Renal cortical epithelial cell (primary cell): ENCODE results near the gene PPWD1. TPM values are rescaled to one million over a fixed set of nuclear protein-coding genes. Genes with fewer than 3 reads are reported as not detected.
"Not testable (repeated sequence)": the region's sequence is repeated elsewhere in the genome, so short reads cannot be mapped to it uniquely, and the experiment has no call there.

Experiments
- DNase-seq: peaks from one replicate; pipeline ENCODE4 v3.0.0-alpha.2; 2011; ENCODE audit warnings: low read depth
- total RNA-seq: library from RNA; depleted of rRNA; stranded (reverse); fragments of >200 nt; gene quantifications from 2 replicates; pipeline ENCODE4 v1.2.3, GENCODE V29; 2014

The PPWD1 gene
- 26.4 and 46.4 TPM in 2 replicates for total RNA-seq

DNA sequence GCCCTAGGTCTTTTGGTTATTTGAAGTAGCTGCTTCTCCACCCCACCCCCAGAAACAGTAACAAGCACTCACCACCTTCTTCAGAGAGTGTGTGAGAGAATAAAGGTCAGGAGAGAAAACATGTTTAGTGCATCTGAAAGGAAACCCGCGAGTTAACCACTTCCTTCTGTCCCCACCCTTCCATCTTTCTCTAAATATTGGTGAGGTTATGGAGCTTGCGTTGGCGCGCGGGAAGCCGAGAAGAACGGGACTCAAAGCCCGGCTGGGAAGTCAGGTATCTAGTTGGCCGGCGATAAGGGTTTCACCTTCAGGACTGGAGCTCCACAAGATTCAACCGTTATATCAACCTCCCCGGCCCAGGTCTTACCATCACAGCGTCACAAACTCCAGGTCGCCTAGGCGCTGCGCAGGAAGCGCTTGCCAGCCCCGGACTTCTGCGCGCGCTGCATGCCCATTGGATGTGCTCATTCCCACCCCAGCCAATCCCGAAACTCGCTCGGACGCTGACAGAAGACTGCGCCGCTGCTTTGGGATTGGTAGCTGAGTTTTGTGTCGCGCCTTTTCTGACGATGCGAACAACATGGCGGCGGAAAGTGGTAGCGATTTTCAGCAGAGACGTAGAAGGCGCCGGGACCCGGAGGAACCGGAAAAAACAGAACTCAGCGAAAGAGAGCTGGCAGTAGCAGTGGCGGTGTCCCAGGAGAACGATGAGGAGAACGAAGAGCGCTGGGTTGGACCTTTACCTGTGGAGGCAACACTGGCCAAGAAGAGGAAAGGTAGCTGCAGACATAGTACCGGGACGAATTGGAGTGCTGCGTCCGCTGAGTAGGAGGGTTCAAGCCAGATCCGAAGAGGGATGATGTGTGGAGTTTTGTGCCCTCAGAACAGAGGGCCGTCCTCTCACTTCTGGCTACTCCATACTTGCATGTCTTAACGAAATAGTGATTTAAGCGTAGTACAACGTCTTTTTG lies at the start of gene PPWD1, which contains the start of gene CENPK:
Gene PPWD1 (plus strand): TSS at position 566 of the 971 bp plus-strand sequence. CDS start 15 bp downstream, at position 581.
Gene CENPK (minus strand): TSS at position 438 of the 971 bp plus-strand sequence. CDS start 8,261 bp downstream, outside the sequence.
- peak; percentile 91 for DNase-seq

DNA sequence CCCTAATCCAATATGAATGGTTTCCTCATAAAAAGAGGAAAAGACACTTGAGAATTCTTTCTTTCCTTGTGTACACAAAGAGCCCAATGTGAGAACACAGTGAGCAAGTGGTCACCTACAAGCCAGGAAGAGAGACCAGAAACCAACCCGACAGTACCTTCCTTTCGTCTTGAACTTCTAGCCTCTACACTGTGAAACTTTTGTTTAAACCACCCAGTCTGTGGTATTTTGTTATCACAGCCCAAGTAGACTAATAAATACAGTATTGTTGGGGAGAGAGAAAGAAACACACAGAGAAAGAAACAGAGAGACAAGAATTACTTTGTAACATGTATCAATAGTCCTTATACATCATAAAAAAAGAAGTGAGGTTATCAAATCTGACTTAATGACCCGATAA lies 37.4 kb upstream of the PPWD1 start:
- no peak for DNase-seq

DNA sequence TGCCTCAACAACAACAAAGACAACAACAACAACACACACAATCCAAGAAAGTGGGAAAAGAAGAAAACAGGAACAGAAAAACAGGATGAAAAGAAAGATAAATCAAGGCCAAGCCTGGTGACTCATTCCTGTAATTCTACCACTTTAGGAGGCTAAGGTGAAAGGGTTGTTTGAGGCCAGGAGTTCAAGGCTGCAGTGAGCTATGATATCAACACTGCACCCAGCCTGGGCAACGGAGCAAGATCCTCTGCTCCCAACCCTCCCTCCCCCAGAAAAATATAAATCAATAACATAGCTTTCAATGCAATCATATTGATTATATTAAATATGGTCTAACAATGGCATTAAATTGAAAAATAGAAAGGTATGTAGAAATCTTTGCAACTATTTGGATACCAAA lies 32.2 kb upstream of the PPWD1 start:
- DNase-seq, result no peak

DNA sequence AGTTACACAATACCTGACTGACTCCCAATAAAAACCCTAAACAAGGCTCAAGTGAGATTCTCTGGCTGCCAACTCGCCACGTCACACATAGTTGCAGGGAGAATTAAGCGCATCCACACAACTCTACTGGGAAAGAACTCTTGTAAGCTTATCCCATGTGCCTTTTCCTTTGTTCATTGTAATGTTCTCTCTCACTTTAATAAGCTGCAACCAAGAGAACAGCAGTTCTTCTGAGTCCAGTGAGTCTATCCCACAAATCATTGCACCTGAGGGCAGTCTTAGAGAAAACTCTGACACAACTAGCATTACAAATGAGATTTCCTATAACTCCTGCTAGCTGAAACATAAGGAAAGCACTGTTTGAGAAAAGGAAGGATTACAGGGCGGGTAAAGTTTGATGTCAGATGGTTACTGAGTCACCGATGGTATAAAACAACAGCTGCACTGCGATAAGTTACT lies 27.5 kb upstream of the PPWD1 start:
- DNase-seq, result peak; percentile 2

DNA sequence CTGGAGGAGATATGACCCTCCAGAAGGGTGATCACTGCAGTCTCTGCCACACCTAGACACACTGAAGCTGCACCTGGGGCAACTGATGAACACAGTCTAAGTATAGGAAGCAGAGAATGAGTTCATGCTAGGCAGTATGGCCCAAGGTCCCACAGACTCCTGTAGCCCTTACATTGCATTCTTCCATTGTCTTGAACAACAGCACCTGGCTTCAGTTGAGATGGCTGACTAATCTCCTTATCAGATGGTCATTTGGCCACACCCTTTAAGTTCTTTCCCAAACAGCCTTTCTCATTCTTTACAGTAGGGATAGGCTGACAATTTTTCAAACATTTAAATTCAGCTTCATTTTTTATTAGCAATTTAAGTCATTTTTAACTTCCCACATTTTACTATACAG lies 23.3 kb upstream of the PPWD1 start:
- peak; percentile 19 for DNase-seq

DNA sequence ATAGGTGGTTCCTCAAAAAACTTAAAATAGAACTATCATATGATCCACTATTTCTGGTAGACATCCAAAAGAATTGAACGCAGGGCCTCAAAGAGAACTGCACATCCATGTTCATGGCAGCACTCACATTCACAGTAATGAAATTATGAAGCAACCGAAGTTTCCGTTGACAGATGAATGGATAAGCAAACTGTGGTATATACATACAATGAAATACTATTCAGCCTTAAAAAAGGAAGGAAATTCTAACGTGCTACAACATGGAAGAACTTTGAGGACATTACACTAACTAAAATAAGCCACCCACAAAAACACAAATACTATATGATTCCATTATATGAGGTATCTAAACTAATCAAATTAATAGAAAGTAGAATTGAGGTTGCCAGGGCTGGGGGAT lies 18.6 kb upstream of the PPWD1 start:
- DNase-seq, result no peak

DNA sequence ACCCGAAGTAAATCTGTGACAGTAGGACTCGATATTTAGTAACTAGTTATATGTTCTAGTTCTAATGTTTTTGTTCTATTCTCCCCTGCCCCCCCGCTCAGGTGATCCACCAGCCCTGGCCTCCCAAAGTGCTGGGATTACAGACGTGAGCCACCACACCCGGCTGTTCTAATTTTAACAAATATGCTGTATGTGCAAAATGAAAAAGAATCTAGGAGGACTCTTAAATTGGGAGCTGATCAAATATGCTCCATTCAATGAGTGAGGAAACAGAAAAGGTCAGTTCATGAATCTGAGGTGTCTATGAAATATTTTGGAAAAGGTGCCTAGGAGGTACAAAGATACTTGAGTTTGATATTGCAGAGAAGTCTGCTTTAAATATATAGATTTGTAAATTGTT lies 17.0 kb upstream of the PPWD1 start:
- no peak for DNase-seq

DNA sequence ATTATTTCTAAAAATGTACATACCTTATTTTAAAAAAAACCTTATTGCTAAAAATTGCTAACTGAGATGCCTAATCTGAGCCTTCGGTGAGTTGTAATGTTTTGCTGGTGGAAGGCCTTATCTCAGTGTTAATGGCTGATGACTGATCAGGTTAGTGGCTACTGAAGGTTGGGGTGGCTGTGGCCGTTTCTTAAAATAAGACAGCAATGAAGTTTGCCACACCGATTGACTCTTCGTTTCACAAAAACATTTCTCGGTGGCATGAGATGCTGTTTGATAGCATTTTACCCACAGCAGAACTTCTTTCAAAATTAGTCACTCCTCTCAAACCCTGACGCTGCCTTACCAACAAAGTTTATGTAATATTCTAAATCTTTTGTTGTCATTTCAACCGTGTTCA lies 14.8 kb upstream of the PPWD1 start:
- DNase-seq, result no peak

DNA sequence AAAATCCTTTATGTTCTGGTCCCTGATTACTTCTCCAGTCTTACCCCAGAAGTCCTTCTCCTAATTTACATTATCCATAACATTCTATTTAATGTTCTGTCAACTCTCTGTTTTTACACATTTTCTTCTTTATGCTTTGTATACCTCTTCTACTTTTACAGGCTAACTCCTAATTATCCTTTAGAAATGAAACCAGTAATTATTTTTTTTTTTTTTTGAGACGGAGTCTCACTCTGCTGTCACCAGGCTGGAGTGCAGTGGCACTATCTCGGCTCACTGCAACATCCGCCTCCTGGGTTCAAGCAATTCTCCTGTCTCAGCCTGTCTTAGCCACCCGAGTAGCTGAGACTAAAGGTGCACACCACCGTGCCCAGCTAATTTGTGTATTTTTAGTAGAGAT lies 9.2 kb upstream of the PPWD1 start:
- no peak for DNase-seq

DNA sequence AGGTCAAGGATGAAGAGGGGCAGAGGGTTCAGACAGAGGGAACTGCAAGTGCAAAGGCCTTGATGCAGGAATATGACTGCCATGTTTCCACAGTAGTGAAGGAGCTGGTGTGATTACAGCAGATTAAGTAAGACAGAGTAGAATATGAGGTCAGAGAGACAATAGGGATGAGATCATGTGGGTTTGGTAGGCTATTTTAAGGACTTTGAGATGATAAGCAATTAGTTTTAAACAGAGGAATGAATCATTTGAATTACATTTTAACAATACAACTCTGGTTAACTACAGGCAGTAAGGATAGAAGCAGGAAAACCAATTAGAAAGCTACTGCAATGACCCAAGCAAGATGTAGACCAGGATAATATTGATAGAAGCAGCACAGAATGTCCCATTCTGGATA lies 7.8 kb upstream of the PPWD1 start:
- peak; percentile 48 for DNase-seq

DNA sequence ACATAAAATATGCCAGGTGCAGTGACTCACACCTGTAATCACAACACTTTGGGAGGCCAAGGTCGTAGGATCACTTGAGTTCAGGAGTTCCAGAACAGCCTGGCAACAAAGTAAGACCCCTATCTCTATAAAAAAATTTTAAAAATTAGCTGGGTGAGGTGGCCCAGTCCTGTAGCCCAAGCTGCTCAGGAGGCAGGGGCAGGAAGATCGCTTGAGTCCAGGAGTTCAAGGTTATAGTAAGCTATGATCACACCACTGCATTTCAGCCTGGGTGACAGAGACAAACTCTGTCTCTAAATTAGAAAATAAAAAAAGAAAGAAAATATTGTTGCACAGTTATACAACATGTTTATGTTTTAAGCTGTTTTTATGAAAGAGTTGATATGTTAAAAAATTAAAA lies 6.9 kb upstream of the PPWD1 start:
- DNase-seq, result no peak

DNA sequence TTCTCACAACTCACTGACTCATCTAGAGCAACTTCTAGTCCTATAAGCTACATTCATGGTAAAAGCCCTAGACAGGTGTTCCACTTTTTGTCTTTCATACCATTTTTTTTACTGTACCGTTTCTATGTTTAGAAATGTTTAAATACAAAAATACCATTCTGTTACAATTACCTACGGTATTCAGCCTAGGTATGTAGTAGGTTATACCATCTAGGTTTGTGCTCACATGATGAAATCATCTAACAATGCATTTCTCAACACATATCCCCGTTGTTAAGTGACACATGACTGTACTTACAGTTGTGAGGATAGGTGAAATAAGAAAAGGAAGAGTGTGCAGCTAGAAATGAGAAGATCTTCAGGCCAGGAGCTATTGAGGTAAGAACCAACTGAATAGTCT lies 6.4 kb upstream of the PPWD1 start:
- DNase-seq, result no peak

DNA sequence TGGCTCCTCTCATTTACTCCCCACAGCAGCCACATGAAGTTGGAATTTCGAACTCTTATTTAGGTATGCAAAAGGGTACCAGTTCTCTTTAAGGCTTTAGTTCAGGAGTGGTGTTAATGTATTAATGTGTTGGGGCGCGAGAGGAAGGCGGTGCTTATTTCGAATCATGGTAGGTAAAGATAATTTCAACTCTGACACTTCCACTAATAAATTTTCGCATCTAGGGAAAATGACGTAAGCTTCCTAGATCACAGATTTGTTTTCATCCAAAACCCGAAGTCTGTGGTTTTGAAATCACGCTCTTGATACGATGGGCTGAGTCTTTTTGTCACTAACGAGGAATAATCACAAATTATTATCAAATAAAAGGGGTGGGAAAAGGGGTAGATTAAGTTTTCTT lies 681 bp downstream of the PPWD1 start:
- DNase-seq, result peak; percentile 11

DNA sequence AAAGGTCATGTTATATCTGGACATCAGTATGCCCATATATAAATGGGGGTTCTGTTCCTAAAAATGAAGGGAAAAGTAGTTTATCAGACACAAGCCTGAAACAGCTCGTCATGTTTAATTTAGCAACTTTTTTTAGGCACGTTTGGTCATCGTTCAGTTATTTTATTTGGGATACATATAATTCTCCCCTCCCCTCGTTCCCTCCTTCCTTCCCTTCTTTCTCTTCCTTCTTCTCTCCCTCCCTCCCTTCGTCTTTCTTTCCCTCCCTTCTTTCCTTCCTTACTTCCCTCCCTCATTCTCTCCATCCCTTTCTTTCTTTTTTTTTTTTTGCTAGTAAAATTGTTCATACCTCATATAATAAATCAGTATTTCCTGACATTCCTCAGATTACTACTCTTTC lies 3.4 kb downstream of the PPWD1 start:
- DNase-seq, result no peak

DNA sequence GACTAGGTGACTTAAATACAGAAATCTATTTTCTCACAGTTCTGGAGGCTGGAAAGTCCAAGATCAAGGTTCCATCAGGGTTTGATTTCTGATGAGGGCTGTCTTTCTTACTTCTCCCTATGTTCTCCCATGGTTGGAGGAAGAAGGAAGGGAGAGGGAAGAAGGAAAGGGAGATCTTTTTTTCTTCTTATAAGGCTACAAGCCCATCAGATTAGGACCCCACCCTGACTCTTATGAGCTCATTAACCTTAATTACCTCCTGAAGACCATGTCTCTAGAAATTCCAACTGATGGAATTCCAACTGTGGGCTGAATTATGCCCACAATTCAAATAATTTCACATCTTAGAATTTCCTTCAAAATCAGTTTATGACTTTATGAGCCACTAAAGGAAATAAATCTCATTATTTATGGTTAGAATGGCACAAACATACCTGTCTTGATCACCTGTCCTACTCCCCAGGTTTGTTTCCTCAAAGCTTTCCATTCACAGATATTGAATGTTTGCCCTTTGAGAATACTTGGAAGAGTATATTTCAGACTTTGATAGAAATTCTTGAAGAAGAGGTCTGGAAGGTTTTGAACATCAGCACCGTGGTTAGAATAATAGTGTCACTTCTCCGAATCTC lies 7.6 kb downstream of the PPWD1 start:
- no peak for DNase-seq

DNA sequence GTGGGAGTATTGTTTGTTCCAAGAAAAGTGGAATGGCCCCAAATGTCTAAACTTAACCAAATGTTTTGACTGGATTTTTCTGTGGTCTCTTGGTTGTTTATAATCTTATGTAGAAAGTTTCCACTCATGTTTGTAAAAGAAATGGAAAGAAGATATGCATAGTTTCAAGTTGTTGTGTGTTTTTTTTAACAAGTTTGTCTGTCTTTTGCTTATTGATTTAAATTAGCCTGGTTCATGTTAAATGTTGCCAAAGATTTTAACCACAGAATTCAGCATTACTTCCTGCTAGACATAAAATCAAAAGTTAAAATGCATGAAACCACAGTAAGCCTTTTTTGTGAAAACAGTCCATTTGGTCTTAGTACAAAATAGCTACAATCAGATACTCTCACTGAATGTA lies 14.0 kb downstream of the PPWD1 start:
- no peak for DNase-seq

DNA sequence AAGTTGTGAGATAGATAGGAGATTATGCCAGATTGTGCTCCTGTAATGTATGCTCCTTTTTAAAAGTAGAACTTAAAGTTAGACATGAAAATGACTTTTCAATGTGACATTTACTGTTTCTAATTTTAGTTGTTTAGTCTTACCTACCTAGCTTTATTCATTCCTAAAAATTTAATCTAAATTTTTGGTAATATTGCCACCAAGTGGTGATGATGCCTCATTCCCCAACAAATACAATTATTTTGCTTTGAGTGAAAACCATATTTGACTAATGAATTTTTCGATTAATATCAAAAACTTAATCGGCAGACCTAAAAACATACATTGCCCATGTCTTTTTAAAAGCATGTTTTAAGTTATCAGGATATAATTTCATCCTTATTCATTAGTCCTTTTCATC lies 25.6 kb downstream of the PPWD1 start:
- no peak for DNase-seq

DNA sequence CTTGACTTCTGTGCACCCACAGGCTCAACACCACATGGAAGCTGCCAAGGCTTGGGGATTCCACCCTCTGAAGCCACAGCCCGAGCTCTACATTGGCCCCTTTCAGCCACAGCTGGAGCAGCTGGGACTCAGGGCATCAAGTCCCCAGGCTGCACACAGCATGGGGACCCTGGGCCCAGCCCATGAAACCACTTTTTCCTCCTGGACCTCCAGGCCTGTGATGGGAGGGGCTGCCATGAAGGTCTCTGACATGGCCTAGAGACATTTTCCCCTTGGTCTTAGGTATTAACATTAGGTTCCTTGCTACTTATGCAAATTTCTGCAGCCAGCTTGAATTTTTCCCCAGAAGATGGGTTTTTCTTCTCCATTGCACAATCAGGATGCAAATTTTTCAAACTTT lies 38.7 kb downstream of the PPWD1 start:
- not testable (repeated sequence) for DNase-seq

DNA sequence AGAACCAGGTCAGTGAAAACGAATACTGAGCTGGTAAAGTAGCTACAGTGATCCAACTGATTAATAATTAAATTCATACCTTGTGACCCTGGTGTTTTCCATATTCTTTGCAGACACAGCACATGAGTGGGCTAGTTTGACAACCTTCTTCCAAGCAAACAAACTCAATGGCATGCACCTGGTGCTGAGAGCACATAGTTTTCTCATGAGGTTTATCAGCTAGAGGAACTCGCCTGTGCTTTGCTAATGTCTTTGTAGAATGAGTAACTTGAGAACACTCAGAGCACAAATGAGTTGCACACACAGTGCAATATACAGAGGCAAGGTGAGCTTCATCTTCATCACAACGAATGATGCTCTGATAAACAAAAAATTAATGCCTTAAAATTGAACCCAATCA lies 48.4 kb downstream of the PPWD1 start:
- DNase-seq, result peak; percentile 98

DNA sequence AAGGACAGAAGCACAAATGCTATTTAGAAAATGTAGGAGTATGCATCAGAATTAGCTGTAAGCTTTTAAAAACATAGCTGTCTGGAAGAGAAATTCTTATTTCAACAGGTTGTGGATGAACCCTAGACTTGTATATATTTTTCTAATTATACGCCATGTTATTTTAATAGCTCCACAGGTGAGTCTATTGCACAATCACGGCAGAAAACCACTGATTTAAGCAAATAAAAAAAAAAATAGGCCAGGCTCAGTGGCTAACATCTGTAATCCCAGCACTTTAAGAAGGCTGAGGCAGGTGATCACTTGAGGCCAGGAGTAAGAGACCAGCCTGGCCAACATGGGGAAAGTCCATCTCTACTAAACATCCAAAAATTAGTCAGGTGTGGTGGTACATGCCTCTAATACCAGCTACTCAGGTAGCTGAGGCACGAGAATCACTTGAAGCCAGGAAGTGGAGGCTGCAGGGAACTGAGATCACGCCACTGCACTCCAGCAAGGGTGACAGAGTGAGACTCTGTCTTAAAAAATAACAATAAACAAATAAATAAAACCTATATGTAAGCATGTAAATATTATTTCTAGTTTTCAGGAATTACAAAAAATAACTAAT lies 49.3 kb downstream of the PPWD1 start:
- no peak for DNase-seq

DNA sequence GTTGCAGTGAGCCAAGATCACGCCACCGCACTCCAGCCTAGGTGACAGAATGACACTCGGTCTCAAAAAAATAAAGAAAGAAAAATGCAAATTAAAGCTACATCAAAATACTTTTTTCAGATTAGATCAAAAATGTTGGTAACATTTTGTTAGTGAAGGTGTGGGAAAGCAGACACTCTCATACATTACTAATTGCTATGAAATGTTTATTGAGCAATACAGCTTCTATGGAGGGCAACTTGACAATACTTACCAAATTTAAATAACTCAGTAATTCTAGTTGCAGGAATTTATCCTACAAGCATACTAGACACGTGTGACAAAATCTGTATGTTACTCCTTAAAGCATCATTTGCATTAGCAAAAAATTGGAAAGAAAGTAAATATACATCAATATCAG lies 56.9 kb downstream of the PPWD1 start:
- peak; percentile 25 for DNase-seq

DNA sequence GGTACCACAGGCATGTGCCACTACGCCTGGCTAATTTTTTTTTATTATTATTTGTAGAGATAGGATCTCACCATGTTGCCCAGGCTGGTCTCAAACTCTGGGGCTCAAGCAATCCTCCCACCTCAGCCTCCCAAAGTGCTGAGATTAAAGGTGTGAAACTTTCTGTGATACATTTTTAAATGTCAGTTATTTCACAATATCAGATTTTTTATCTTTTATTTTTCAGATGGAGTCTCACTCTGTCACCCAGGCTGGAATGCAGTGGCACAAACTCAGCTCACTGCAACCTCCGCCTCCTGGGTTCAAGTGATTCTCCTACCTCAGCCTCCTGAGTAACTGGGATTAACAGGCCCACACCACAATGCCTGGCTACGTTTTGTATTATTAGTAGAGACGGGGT lies 58.9 kb downstream of the PPWD1 start:
- DNase-seq, result not testable (repeated sequence)

DNA sequence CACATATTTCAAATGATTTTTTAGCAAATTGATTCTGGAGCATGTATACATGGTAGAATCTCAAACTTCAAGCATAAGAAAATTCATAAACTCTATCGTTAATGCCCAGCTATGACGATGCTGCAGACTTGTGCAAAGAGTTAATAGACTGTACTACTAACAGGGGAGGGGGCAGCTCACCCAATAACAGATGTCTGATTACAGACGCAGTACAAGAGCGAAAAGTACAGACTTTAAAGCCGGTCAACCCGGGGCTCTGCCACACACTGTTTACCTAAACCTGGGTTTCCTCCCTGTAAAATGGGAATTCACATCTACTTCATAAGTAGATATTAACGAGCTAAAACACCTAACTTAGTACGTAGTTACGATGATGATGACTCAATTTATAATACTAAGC lies 60.4 kb downstream of the PPWD1 start:
- no peak for DNase-seq
